Gastroesophageal sphincter (tissue), 4 donors: ENCODE results near the gene CORO2B. TPM values are rescaled to one million over a fixed set of nuclear protein-coding genes. Genes with fewer than 3 reads are reported as not detected.

Source experiments
- ATAC-seq: fragments of 150-250 bp; one replicate; pipeline ENCODE4 v1.9.1; 2016; ENCODE audit warnings: mild to moderate bottlenecking, moderate library complexity
- H3K27ac ChIP-seq, 4 donors: fragments of 200-600 bp; sonication (generic) in 3 of 4; 1 replicate in 3 of 4; 2 replicates in 1 of 4; pipeline ENCODE4 v1.5.1; 2016 to 2019
- H3K27me3 ChIP-seq: fragments of 200-600 bp; sonication (generic); one replicate; pipeline ENCODE4 v1.5.1; 2019
- H3K36me3 ChIP-seq, 2 donors: fragments of 200-600 bp; sonication (generic); one replicate each; pipeline ENCODE4 v1.5.1; 2019; ENCODE audit warnings: control low read depth in 1 of 2
- H3K4me1 ChIP-seq, 3 donors: fragments of 200-600 bp; sonication (generic); 1 replicate in 2 of 3; 2 replicates in 1 of 3; pipeline ENCODE4 v1.5.1; 2016 to 2019; ENCODE audit warnings: control low read depth in 2 of 3
- H3K4me3 ChIP-seq, 2 donors: fragments of 200-600 bp; sonication (generic); one replicate each; pipeline ENCODE4 v1.5.1; 2019; ENCODE audit warnings: mild to moderate bottlenecking in 1 of 2, moderate library complexity in 1 of 2
- H3K9me3 ChIP-seq, 3 donors: fragments of 200-600 bp; sonication (generic); one replicate each; pipeline ENCODE4 v1.5.1; 2017 to 2019; ENCODE audit warnings: control low read depth in 2 of 3
- CTCF ChIP-seq, 4 experiments: fragments of 200-600 bp in 2 of 4; fragments of 450-650 bp in 2 of 4; sonication (generic) in 1 of 4; IDR thresholded peaks; one replicate each; pipeline ENCODE4 v1.5.1; 2017 to 2019; ENCODE audit warnings: antibody characterized with exemption in 4 of 4, mild to moderate bottlenecking in 2 of 4, moderate library complexity in 2 of 4
- EP300 ChIP-seq: sonication (generic); formaldehyde crosslinking; IDR thresholded peaks from one replicate; pipeline ENCODE4 v1.6.1; 2017; ENCODE audit warnings: antibody characterized with exemption, mild to moderate bottlenecking
- POLR2A ChIP-seq, 2 donors: fragments of 450-650 bp; IDR thresholded peaks; one replicate each; pipeline ENCODE4 v1.6.1; 2017; ENCODE audit warnings: antibody characterized with exemption in 2 of 2, mild to moderate bottlenecking in 2 of 2, moderate library complexity in 1 of 2
- POLR2AphosphoS5 ChIP-seq: sonication (generic); formaldehyde crosslinking; IDR thresholded peaks from one replicate; pipeline ENCODE4 v1.6.1; 2017; ENCODE audit warnings: antibody characterized with exemption
- WGBS, 2 donors: methylation state at CpG; one replicate each; pipeline ENCODE4 v1.1.5; 2018; ENCODE audit warnings: low coverage in 1 of 2; 5-methylcytosine and 5-hydroxymethylcytosine counted together
- total RNA-seq, 4 donors: library from RNA; depleted of rRNA; stranded (reverse); fragments of >200 nt; gene quantifications; one replicate each; pipeline ENCODE4 v1.1.0, GENCODE V29; 2016

CORO2B gene
- total RNA-seq, 4 donors from 2014 or later, result 3.2 to 9.1 (median 6.6) TPM

DNA sequence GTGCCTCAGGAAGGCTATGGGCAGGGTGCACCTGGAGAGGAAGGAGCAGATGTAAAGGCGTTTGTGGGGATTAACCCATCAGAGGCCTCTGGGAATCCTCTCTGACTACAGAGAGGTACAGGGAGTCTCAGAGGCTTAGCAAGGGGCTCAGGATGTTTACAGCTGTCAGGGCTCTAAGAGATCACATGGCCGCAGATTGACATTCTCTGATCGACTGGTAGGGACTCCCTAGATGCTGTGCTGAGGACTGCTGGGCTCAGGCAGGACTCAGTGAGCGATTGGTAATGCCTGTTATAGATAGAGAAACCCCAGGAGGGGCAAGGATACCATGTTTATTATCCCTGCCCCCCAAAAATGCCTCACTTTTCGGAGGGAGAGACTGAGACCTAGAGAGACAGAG lies 103.5 kb downstream of the CORO2B start:
- TF ChIP-seq EP300 (no peak), CTCF (IDR thresholded peaks at IDR 0.05) (no peak), POLR2AphosphoS5 (no peak), POLR2A (IDR thresholded peaks at IDR 0.05) (no peak)
- H3K9me3 ChIP-seq, result no peaks in the 10 kb centered on the region
- 67 to 77% methylated on average over 2 to 3 of the region's 5 CpGs for WGBS, 2 donors

DNA sequence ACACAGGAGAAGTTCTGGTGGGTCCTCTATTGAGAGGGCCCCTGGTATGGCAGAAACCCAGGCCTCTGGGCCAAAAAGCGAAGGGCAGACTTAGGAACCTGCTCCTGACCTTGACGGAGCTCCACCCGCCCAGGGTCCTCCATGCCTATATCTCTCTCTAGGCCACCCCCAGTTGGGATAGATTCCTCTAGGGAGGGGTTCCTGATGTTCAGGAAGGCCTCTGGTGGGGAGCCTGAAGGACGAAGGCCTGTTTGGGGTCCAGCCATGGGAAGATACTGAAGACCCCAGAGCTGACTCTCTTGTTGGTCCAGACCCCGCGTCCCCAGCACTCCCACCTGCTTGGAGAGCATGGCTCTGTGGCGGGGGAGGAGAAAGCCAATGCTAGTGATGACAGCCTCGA lies 104.2 kb downstream of the CORO2B start:
- 93 to 97% methylated on average over 3 to 5 of the region's 8 CpGs for WGBS, 2 donors

More for the DNA sequence above, 103.5 kb downstream of the CORO2B start:
- H3K4me1 ChIP-seq, result no peaks in the 10 kb centered on the region
- no peak for ATAC-seq
- no peaks in the 10 kb centered on the region for H3K36me3 ChIP-seq
- no peak overlapping the region for H3K27ac ChIP-seq
- no peak overlapping the region for H3K4me3 ChIP-seq
- peaks cover 3% of the 10 kb centered on the region for H3K27me3 ChIP-seq

DNA sequence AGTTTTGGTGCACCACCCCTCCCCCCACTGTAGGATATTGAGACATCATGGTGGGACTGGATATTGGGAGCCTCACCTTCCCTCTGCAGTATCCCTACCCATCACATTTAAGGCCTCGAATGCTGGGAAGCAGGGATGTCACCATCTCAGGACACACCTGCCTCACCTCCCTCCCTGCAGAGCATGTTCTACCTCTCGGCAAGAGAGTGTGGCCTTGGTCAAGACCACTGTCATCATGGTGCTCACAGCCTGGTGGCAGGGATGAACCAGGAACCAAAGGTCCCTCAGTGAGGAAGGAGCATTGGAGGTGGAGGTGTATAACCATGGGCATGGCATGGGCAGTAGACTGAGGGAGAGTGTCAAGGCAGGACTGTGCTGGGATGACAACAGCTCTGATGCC lies 104.8 kb downstream of the CORO2B start:
- no peak overlapping the region for H3K4me3 ChIP-seq
- H3K27me3 ChIP-seq, result peaks cover 3% of the 10 kb centered on the region
- no peak for ATAC-seq
- no peak for TF ChIP-seq POLR2A (IDR thresholded peaks at IDR 0.05)
- no peak for TF ChIP-seq EP300
- no peaks in the 10 kb centered on the region for H3K9me3 ChIP-seq
- no peak overlapping the region for H3K27ac ChIP-seq
- 29% methylated on average over 1 of the region's 2 CpGs; no CpG with 5 or more reads in 1 of the 2 donors for WGBS, 2 donors
- no peaks in the 10 kb centered on the region for H3K4me1 ChIP-seq
- no peaks in the 10 kb centered on the region for H3K36me3 ChIP-seq

More for the DNA sequence above, 104.2 kb downstream of the CORO2B start:
- Histone ChIP-seq H3K4me3 (no peak overlapping the region), H3K27me3 (peaks cover 3% of the 10 kb centered on the region), H3K36me3 (no peaks in the 10 kb centered on the region), H3K9me3 (no peaks in the 10 kb centered on the region), H3K4me1 (no peaks in the 10 kb centered on the region), H3K27ac (no peak overlapping the region)
- no peak for ATAC-seq
- no peak for TF ChIP-seq EP300

DNA sequence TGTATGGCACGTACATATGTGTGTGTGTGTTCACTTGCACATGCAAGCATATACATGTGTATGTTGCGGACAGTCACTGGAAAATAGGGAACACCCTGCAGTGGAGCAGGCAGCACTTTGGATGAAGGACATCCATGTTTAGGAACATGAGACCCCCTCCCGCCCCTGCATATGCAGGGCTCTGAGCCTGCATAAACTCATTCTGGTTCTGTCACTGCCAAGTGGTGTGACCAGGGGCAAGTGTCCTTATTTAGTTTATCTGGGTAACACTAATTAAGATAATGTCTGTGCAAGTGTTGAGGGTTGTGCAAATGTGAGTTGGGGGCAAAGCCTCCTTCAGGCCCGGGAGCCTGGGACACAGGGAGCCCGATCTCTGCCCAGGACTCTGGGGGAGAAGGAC lies 105.7 kb downstream of the CORO2B start:
- Histone ChIP-seq H3K27ac (no peak overlapping the region), H3K27me3 (peaks cover 3% of the 10 kb centered on the region), H3K4me3 (no peak overlapping the region), H3K9me3 (no peaks in the 10 kb centered on the region), H3K4me1 (no peaks in the 10 kb centered on the region), H3K36me3 (no peaks in the 10 kb centered on the region)
- no peak for ATAC-seq
- 71 to 75% methylated on average over 2 of the region's 5 CpGs for WGBS, 2 donors
- TF ChIP-seq POLR2AphosphoS5 (no peak), CTCF (IDR thresholded peaks at IDR 0.05) (no peak), EP300 (no peak), POLR2A (IDR thresholded peaks at IDR 0.05) (no peak)

GRCh38 chr15:68687136-68687735 lies 108.4 kb downstream of the CORO2B start:
- Histone ChIP-seq H3K9me3 (no peaks in the 10 kb centered on the region), H3K27me3 (no peaks in the 10 kb centered on the region), H3K4me1 (no peaks in the 10 kb centered on the region), H3K27ac (no peak overlapping the region), H3K36me3 (no peaks in the 10 kb centered on the region), H3K4me3 (no peak overlapping the region)
- ATAC-seq, result no peak
- TF ChIP-seq EP300, result no peak
- TF ChIP-seq POLR2AphosphoS5, result no peak
- TF ChIP-seq CTCF (IDR thresholded peaks at IDR 0.05), result no peak
- no peak for TF ChIP-seq POLR2A (IDR thresholded peaks at IDR 0.05)
- 81 to 88% methylated on average over 4 to 5 of the region's 8 CpGs for WGBS, 2 donors

GRCh38 chr15:68691705-68692104 lies 112.9 kb downstream of the CORO2B start:
- Histone ChIP-seq H3K4me1 (no peaks in the 10 kb centered on the region), H3K9me3 (no peaks in the 10 kb centered on the region), H3K27ac (no peak overlapping the region), H3K27me3 (no peaks in the 10 kb centered on the region), H3K4me3 (no peak overlapping the region), H3K36me3 (no peaks in the 10 kb centered on the region)
- WGBS, 2 donors, result 49% methylated on average over 4 of the region's 6 CpGs; no CpG with 5 or more reads in 1 of the 2 donors
- TF ChIP-seq EP300 (no peak), CTCF (IDR thresholded peaks at IDR 0.05) (no peak), POLR2AphosphoS5 (no peak)
- ATAC-seq, result no peak
